Ishikawa (cell line): ENCODE measurements around the gene ARSI.

Experiments
- CEBPB ChIP-seq: IDR thresholded peaks from 2 replicates; pipeline ENCODE4 v1.6.1; 2012
- CREB1 ChIP-seq: IDR thresholded peaks from 2 replicates; pipeline ENCODE4 v1.6.1; 2012; ENCODE audit warnings: low read depth
- EP300 ChIP-seq: IDR thresholded peaks from 2 replicates; pipeline ENCODE4 v1.6.1; 2012; ENCODE audit warnings: borderline replicate concordance
- FOXM1 ChIP-seq: IDR thresholded peaks from 2 replicates; pipeline ENCODE4 v1.6.1; 2012; ENCODE audit warnings: low read depth, borderline replicate concordance
- RAD21 ChIP-seq: IDR thresholded peaks from 2 replicates; pipeline ENCODE4 v1.6.1; 2012; ENCODE audit warnings: low read depth
- TAF1 ChIP-seq: IDR thresholded peaks from 2 replicates; pipeline ENCODE4 v1.6.1; 2012; ENCODE audit warnings: low read depth, mild to moderate bottlenecking
- TCF12 ChIP-seq: IDR thresholded peaks from 2 replicates; pipeline ENCODE4 v1.6.1; 2012; ENCODE audit warnings: low read depth
- TEAD4 ChIP-seq: IDR thresholded peaks from 2 replicates; pipeline ENCODE4 v1.6.1; 2012
- YY1 ChIP-seq: IDR thresholded peaks from 2 replicates; pipeline ENCODE4 v1.6.1; 2012; ENCODE audit warnings: low read depth
- ZBTB7A ChIP-seq: IDR thresholded peaks from 2 replicates; pipeline ENCODE4 v1.6.1; 2012; ENCODE audit warnings: low read depth
- TF ChIP-seq, protein P1 (sequence below): IDR thresholded peaks from 2 replicates; pipeline ENCODE4 v1.6.1; 2012
- TF ChIP-seq, protein P2 (sequence below): IDR thresholded peaks from 2 replicates; pipeline ENCODE4 v1.6.1; 2012; ENCODE audit warnings: low read depth, mild to moderate bottlenecking
- TF ChIP-seq, protein P3 (sequence below): IDR thresholded peaks from 2 replicates; pipeline ENCODE4 v1.6.1; 2012

DNA sequence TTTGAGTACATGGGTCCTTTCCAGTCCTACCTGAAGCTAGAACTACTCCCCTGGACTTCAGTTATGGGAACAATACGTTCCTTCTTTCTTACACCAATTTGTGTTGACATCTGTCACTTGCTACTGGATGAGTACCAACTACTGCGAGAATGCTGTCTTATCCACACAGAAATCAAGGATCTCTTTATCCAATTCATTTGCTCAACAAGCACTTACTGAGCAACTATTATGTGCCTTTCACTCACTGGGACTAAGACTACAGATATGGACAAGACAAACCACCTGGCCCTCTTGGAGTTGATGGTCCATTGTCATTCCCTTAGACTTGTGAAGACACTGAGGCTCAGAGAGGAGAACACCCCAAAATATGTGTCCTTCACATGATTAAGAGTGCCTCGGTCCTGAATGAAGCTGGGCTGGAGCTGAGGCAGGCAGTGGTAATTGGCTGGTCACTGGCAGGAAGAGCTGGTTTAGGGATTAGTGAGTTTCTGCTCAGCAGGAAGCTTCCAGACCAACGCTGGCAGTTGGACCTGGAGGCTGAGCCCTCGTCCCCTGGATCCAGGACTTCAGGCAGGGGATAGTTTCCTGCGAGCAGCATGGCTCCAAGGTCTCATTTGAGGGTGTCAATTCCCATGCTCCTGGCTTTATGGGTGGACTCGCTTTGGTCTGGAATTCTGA, 8.4 kb upstream of the ARSI start:
- TF ChIP-seq FOXM1, result no peak
- TF ChIP-seq CREB1, result no peak
- TF ChIP-seq, protein P1, sequence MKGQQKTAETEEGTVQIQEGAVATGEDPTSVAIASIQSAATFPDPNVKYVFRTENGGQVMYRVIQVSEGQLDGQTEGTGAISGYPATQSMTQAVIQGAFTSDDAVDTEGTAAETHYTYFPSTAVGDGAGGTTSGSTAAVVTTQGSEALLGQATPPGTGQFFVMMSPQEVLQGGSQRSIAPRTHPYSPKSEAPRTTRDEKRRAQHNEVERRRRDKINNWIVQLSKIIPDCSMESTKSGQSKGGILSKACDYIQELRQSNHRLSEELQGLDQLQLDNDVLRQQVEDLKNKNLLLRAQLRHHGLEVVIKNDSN, result no peak
- no peak for TF ChIP-seq EP300
- TF ChIP-seq YY1, result no peak
- TF ChIP-seq, protein P2, sequence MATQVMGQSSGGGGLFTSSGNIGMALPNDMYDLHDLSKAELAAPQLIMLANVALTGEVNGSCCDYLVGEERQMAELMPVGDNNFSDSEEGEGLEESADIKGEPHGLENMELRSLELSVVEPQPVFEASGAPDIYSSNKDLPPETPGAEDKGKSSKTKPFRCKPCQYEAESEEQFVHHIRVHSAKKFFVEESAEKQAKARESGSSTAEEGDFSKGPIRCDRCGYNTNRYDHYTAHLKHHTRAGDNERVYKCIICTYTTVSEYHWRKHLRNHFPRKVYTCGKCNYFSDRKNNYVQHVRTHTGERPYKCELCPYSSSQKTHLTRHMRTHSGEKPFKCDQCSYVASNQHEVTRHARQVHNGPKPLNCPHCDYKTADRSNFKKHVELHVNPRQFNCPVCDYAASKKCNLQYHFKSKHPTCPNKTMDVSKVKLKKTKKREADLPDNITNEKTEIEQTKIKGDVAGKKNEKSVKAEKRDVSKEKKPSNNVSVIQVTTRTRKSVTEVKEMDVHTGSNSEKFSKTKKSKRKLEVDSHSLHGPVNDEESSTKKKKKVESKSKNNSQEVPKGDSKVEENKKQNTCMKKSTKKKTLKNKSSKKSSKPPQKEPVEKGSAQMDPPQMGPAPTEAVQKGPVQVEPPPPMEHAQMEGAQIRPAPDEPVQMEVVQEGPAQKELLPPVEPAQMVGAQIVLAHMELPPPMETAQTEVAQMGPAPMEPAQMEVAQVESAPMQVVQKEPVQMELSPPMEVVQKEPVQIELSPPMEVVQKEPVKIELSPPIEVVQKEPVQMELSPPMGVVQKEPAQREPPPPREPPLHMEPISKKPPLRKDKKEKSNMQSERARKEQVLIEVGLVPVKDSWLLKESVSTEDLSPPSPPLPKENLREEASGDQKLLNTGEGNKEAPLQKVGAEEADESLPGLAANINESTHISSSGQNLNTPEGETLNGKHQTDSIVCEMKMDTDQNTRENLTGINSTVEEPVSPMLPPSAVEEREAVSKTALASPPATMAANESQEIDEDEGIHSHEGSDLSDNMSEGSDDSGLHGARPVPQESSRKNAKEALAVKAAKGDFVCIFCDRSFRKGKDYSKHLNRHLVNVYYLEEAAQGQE, result no peak
- TF ChIP-seq, protein P3, sequence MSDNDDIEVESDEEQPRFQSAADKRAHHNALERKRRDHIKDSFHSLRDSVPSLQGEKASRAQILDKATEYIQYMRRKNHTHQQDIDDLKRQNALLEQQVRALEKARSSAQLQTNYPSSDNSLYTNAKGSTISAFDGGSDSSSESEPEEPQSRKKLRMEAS, result no peak
- no peak for TF ChIP-seq RAD21
- no peak for TF ChIP-seq TAF1
- TF ChIP-seq TCF12, result no peak
- TF ChIP-seq CEBPB, result no peak
- no peak for TF ChIP-seq TEAD4
- TF ChIP-seq ZBTB7A, result no peak
